ENCODE results near the gene CMTM3.

GRCh38 chr16:66560107-66560506 is 44.4 kb upstream of the CMTM3 start:
- TF ChIP-seq CTCF (IDR thresholded peaks at IDR 0.05; ENCODE audit: insufficient read depth, low read length) (no peak), GABPA (IDR thresholded peaks at IDR 0.05; ENCODE audit: low read depth) (no peak), SPI1 (IDR thresholded peaks at IDR 0.05; ENCODE audit: borderline replicate concordance, low read depth) (no peak), POLR2AphosphoS5 (IDR thresholded peaks at IDR 0.05; ENCODE audit: low read depth) (no peak)
- TF ChIP-seq, protein P1, sequence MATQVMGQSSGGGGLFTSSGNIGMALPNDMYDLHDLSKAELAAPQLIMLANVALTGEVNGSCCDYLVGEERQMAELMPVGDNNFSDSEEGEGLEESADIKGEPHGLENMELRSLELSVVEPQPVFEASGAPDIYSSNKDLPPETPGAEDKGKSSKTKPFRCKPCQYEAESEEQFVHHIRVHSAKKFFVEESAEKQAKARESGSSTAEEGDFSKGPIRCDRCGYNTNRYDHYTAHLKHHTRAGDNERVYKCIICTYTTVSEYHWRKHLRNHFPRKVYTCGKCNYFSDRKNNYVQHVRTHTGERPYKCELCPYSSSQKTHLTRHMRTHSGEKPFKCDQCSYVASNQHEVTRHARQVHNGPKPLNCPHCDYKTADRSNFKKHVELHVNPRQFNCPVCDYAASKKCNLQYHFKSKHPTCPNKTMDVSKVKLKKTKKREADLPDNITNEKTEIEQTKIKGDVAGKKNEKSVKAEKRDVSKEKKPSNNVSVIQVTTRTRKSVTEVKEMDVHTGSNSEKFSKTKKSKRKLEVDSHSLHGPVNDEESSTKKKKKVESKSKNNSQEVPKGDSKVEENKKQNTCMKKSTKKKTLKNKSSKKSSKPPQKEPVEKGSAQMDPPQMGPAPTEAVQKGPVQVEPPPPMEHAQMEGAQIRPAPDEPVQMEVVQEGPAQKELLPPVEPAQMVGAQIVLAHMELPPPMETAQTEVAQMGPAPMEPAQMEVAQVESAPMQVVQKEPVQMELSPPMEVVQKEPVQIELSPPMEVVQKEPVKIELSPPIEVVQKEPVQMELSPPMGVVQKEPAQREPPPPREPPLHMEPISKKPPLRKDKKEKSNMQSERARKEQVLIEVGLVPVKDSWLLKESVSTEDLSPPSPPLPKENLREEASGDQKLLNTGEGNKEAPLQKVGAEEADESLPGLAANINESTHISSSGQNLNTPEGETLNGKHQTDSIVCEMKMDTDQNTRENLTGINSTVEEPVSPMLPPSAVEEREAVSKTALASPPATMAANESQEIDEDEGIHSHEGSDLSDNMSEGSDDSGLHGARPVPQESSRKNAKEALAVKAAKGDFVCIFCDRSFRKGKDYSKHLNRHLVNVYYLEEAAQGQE (IDR thresholded peaks at IDR 0.05; ENCODE audit: insufficient replicate concordance, low read depth): no peak

Data from HL-60 (cell line).